Hepatocyte (in vitro differentiated cells): ENCODE measurements around the gene CCDC152. TPM values are rescaled to one million over a fixed set of nuclear protein-coding genes. Genes with fewer than 3 reads are reported as not detected.

ENCODE experiments used
- DNase-seq: peaks from one replicate; pipeline ENCODE4 v3.0.0-alpha.2; 2016; ENCODE audit warnings: low spot score
- H2AFZ ChIP-seq: fragments of 200-600 bp; sonication (generic); 2 replicates; pipeline ENCODE4 v1.6.0; 2016; ENCODE audit warnings: antibody characterized with exemption, mild to moderate bottlenecking
- H3K27ac ChIP-seq: fragments of 200-600 bp; sonication (generic); 2 replicates; pipeline ENCODE4 v1.5.1; 2016; ENCODE audit warnings: mild to moderate bottlenecking
- H3K27me3 ChIP-seq: fragments of 200-600 bp; sonication (generic); 2 replicates; pipeline ENCODE4 v1.6.1; 2016
- H3K36me3 ChIP-seq: fragments of 200-600 bp; sonication (generic); replicated peaks from 2 replicates; pipeline ENCODE4 v1.5.1; 2016; ENCODE audit warnings: low read depth; ENCODE audit not compliant: insufficient read depth
- H3K4me1 ChIP-seq: fragments of 200-600 bp; sonication (generic); 2 replicates; pipeline ENCODE4 v1.5.1; 2016; ENCODE audit warnings: mild to moderate bottlenecking, moderate library complexity; ENCODE audit not compliant: insufficient read depth
- H3K4me2 ChIP-seq: fragments of 200-600 bp; sonication (generic); 2 replicates; pipeline ENCODE4 v1.6.0; 2016
- H3K4me3 ChIP-seq: fragments of 200-600 bp; sonication (generic); 2 replicates; pipeline ENCODE4 v1.5.1; 2016; ENCODE audit warnings: mild to moderate bottlenecking
- H3K79me2 ChIP-seq: fragments of 200-600 bp; sonication (generic); 2 replicates; pipeline ENCODE4 v1.6.0; 2017; ENCODE audit warnings: mild to moderate bottlenecking
- H3K9me2 ChIP-seq: fragments of 200-600 bp; sonication (generic); replicated peaks from 2 replicates; pipeline ENCODE4 v1.6.0; 2017; ENCODE audit warnings: mild to moderate bottlenecking; ENCODE audit not compliant: insufficient read depth
- H3K9me3 ChIP-seq: fragments of 200-600 bp; sonication (generic); 2 replicates; pipeline ENCODE4 v1.5.1; 2016; ENCODE audit warnings: low read depth, mild to moderate bottlenecking
- H4K20me1 ChIP-seq: fragments of 200-600 bp; sonication (generic); 2 replicates; pipeline ENCODE4 v1.6.0; 2016; ENCODE audit warnings: mild to moderate bottlenecking; ENCODE audit not compliant: insufficient read depth, poor library complexity, severe bottlenecking
- EZH2 ChIP-seq: fragments of 200-600 bp; sonication (generic); IDR thresholded peaks from 2 replicates; pipeline ENCODE4 v1.6.1; 2016; ENCODE audit warnings: antibody characterized with exemption, mild to moderate bottlenecking, borderline replicate concordance
- EZH2phosphoT487 ChIP-seq: fragments of 200-600 bp; sonication (generic); IDR thresholded peaks from one replicate; pipeline ENCODE4 v1.6.1; 2018; ENCODE audit warnings: antibody characterized with exemption, mild to moderate bottlenecking, low read depth, moderate library complexity; ENCODE audit not compliant: unreplicated experiment, severe bottlenecking
- WGBS: methylation state at CpG from one replicate; pipeline ENCODE4 v1.1.6; 2016; ENCODE audit warnings: low lambda C conversion rate; ENCODE audit errors: missing lambda C conversion rate; 5-methylcytosine and 5-hydroxymethylcytosine counted together
- polyA plus RNA-seq: library from polyadenylated mRNA; unstranded; fragments of >200 nt; fragmentation: Nextera tagmentation; extraction: Ambion mirVana; gene quantifications from 2 replicates; pipeline ENCODE4 v1.2.1, GENCODE V29; 2016
- total RNA-seq: library from RNA; depleted of rRNA; stranded (reverse); fragments of >200 nt; gene quantifications from 2 replicates; pipeline ENCODE4 v1.2.3, GENCODE V29; 2014
- TF ChIP-seq, protein P1 (sequence below): fragments of 200-600 bp; sonication (generic); IDR thresholded peaks from 2 replicates; pipeline ENCODE4 v1.5.1; 2016; ENCODE audit warnings: antibody characterized with exemption, mild to moderate bottlenecking; ENCODE audit not compliant: poor library complexity

Gene CCDC152
- total and polyA plus RNA-seq, 2 experiments from 2014 or later: 2.0 to 46.1 TPM

- no peak overlapping the region for H3K4me3 ChIP-seq
- TF ChIP-seq EZH2: no peak
- no peak for TF ChIP-seq EZH2phosphoT487
- TF ChIP-seq, protein P1, sequence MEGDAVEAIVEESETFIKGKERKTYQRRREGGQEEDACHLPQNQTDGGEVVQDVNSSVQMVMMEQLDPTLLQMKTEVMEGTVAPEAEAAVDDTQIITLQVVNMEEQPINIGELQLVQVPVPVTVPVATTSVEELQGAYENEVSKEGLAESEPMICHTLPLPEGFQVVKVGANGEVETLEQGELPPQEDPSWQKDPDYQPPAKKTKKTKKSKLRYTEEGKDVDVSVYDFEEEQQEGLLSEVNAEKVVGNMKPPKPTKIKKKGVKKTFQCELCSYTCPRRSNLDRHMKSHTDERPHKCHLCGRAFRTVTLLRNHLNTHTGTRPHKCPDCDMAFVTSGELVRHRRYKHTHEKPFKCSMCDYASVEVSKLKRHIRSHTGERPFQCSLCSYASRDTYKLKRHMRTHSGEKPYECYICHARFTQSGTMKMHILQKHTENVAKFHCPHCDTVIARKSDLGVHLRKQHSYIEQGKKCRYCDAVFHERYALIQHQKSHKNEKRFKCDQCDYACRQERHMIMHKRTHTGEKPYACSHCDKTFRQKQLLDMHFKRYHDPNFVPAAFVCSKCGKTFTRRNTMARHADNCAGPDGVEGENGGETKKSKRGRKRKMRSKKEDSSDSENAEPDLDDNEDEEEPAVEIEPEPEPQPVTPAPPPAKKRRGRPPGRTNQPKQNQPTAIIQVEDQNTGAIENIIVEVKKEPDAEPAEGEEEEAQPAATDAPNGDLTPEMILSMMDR: no peak
- no peaks in the 10 kb centered on the region for H3K27me3 ChIP-seq
- H3K79me2 ChIP-seq: no peaks in the 10 kb centered on the region
- no peaks in the 10 kb centered on the region for H3K9me2 ChIP-seq
- H3K27ac ChIP-seq: no peak overlapping the region
- H2AFZ ChIP-seq: no peak overlapping the region
- no peaks in the 10 kb centered on the region for H3K4me1 ChIP-seq
- H4K20me1 ChIP-seq: no peaks in the 10 kb centered on the region
- DNase-seq: no peak
- H3K4me2 ChIP-seq: no peak overlapping the region
- 91% methylated on average over 5 of the region's 5 CpGs for WGBS
- no peaks in the 10 kb centered on the region for H3K9me3 ChIP-seq
- no peaks in the 10 kb centered on the region for H3K36me3 ChIP-seq
Measured at GRCh38 chr5:42750507-42750906, 6.1 kb upstream of the CCDC152 start.

- no peaks in the 10 kb centered on the region for H3K27me3 ChIP-seq
- H3K79me2 ChIP-seq: no peaks in the 10 kb centered on the region
- H3K9me3 ChIP-seq: no peaks in the 10 kb centered on the region
- no peak overlapping the region for H3K27ac ChIP-seq
- no peak overlapping the region for H2AFZ ChIP-seq
- no peaks in the 10 kb centered on the region for H4K20me1 ChIP-seq
- no peak for DNase-seq
- no peaks in the 10 kb centered on the region for H3K9me2 ChIP-seq
- TF ChIP-seq EZH2phosphoT487 (no peak), EZH2 (no peak)
- TF ChIP-seq, protein P1: no peak
- H3K4me1 ChIP-seq: no peaks in the 10 kb centered on the region
- no peak overlapping the region for H3K4me2 ChIP-seq
- H3K4me3 ChIP-seq: no peak overlapping the region
- no peaks in the 10 kb centered on the region for H3K36me3 ChIP-seq
- WGBS: 80% methylated on average over 5 of the region's 5 CpGs
Measured at GRCh38 chr5:42751044-42751443, 5.6 kb upstream of the CCDC152 start.

DNA sequence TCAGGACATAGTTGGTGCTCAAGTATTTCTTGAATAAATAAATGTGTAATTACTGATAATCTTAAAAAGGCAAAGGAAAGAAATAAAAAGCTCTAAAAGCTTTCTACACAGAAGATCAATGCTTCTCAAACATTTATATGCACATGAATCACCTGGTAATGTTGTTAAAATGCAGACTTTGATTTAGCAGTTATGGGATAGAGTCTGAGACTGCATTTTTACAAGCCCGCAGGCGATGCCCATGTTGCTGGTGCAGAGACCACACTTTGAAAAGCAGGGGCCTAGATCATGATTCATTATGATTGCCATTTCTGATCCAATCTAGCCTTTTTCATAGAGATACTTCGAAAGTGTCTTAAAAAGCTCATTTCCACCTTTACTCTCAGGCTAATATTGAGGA is 3.5 kb upstream of the CCDC152 start:
- 46% methylated on average over 3 of the region's 3 CpGs for WGBS

More for the DNA sequence above, 3.5 kb upstream of the CCDC152 start:
- Histone ChIP-seq H3K4me3 (no peak overlapping the region), H3K9me3 (no peaks in the 10 kb centered on the region), H4K20me1 (no peaks in the 10 kb centered on the region), H3K27ac (no peak overlapping the region), H3K4me1 (no peaks in the 10 kb centered on the region), H2AFZ (no peak overlapping the region), H3K4me2 (no peak overlapping the region), H3K36me3 (no peaks in the 10 kb centered on the region), H3K9me2 (no peaks in the 10 kb centered on the region), H3K27me3 (no peaks in the 10 kb centered on the region), H3K79me2 (no peaks in the 10 kb centered on the region)
- TF ChIP-seq, protein P1: no peak
- TF ChIP-seq EZH2phosphoT487: no peak
- no peak for TF ChIP-seq EZH2
- no peak for DNase-seq
